ENCODE results near the gene ZNF30. TPM values are rescaled to one million over a fixed set of nuclear protein-coding genes. Genes with fewer than 3 reads are reported as not detected.

Gene ZNF30
- 2.2 and 2.4 TPM in 2 replicates for total RNA-seq

GRCh38 chr19:34926685-34927375, at the start of gene ZNF30:
ZNF30 (plus strand) TSS chr19:34926903; CDS start chr19:34929948, 3,045 bp downstream.

GRCh38 chr19:34963573-34964406, 37.1 kb downstream of the ZNF30 start, which contains the start of gene ZNF792:
ZNF792 (minus strand) TSS chr19:34964229; CDS start chr19:34963662, 567 bp downstream.

Other genes starting within 250 kb of the ZNF30 start
- under 0.01 TPM in 1 of 2 replicates, not detected in the other for gene SCGB2B2, start 249.7 kb upstream of the ZNF30 start, total RNA-seq
- gene ZNF302, start 249.2 kb upstream of the ZNF30 start, total RNA-seq, result 10.3 and 15.0 TPM in 2 replicates
- 16.0 and 18.2 TPM in 2 replicates for gene ZNF181, start 192.7 kb upstream of the ZNF30 start, total RNA-seq
- gene ZNF599, start 153.7 kb upstream of the ZNF30 start, total RNA-seq, result 5.6 and 7.1 TPM in 2 replicates
- gene ZNF792, start 37.3 kb downstream of the ZNF30 start, total RNA-seq, result 3.0 and 5.1 TPM in 2 replicates
- gene GRAMD1A, start 73.4 kb downstream of the ZNF30 start, total RNA-seq, result 21.7 and 29.6 TPM in 2 replicates
- gene SCN1B, start 103.6 kb downstream of the ZNF30 start, total RNA-seq, result 4.0 and 4.1 TPM in 2 replicates
- not detected in 2 replicates for gene HPN, start 114.8 kb downstream of the ZNF30 start, total RNA-seq
- gene FXYD3, start 188.9 kb downstream of the ZNF30 start, total RNA-seq, result not detected in 2 replicates
- gene LGI4, start 208.2 kb downstream of the ZNF30 start, total RNA-seq, result under 0.01 and 0.25 TPM in 2 replicates
- 0.33 and 0.87 TPM in 2 replicates for gene FXYD1, start 211.9 kb downstream of the ZNF30 start, total RNA-seq
- gene FXYD7, start 216.4 kb downstream of the ZNF30 start, total RNA-seq, result not detected in 2 replicates
- 21.2 and 25.8 TPM in 2 replicates for gene FXYD5, start 227.8 kb downstream of the ZNF30 start, total RNA-seq